ENCODE data around the gene RANBP9.

The RANBP9 gene

GRCh38 chr6:13660893-13661292 is 50.7 kb downstream of the RANBP9 start:
- no peak for TF ChIP-seq CTCF (IDR thresholded peaks at IDR 0.05)
- H3K4me1 ChIP-seq = peaks cover 0 to 67% (median 10%) of the 10 kb centered on the region in 4 donors
- intact Hi-C loops (cut with DNase I; ENCODE audit: low total_unique reads) = no loop called here
- no peaks in the 10 kb centered on the region for H3K27me3 ChIP-seq
- no peak overlapping the region for H3K27ac ChIP-seq
- no peak for DNase-seq
- H3K9me3 ChIP-seq = no peaks in the 10 kb centered on the region
- no peaks in the 10 kb centered on the region for H3K36me3 ChIP-seq
- no peak overlapping the region for H3K4me3 ChIP-seq

- H3K27me3 ChIP-seq = no peaks in the 10 kb centered on the region
- DNase-seq = no peak
- H3K27ac ChIP-seq = no peak overlapping the region
- intact Hi-C loops (cut with DNase I; ENCODE audit: low total_unique reads) = no loop called here
- H3K9me3 ChIP-seq = no peaks in the 10 kb centered on the region
- H3K4me3 ChIP-seq = no peak overlapping the region
- no peak for TF ChIP-seq CTCF (IDR thresholded peaks at IDR 0.05)
- peaks cover 0 to 67% (median 10%) of the 10 kb centered on the region in 4 donors for H3K4me1 ChIP-seq
- no peaks in the 10 kb centered on the region for H3K36me3 ChIP-seq
Measured at GRCh38 chr6:13660273-13660672, 51.4 kb downstream of the RANBP9 start.

GRCh38 chr6:13655700-13656099 is 55.9 kb downstream of the RANBP9 start:
- no peaks in the 10 kb centered on the region for H3K27me3 ChIP-seq
- TF ChIP-seq CTCF (IDR thresholded peaks at IDR 0.05) = no peak
- intact Hi-C loops (cut with DNase I; ENCODE audit: low total_unique reads) = no loop called here
- DNase-seq = no peak
- peaks cover 0 to 38% (median 2%) of the 10 kb centered on the region in 4 donors for H3K4me1 ChIP-seq
- no peak overlapping the region for H3K4me3 ChIP-seq
- no peak overlapping the region for H3K27ac ChIP-seq
- H3K9me3 ChIP-seq = no peaks in the 10 kb centered on the region
- H3K36me3 ChIP-seq = peaks cover 0 to 4% (median 1%) of the 10 kb centered on the region in 3 donors

DNA sequence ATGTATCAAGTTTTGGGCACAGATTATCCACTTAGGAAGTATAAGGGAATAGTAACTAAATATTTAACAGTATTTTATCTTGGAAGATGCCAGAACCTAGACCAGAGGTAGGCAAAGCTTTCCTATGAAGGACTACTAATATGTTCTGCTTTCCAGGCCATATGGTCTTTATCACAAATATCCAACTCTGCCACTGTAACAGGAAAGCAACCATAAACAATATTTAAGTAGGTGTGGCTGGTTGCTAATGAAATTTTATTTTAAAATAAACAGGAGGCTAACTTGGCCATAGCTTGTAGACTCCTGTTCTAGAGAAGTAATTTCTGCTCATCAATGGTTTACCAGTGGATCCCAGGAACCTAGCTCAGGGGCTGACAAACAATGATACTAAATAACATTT is 57.1 kb downstream of the RANBP9 start:
- Histone ChIP-seq H3K36me3 (peaks cover 0 to 8% (median 7%) of the 10 kb centered on the region in 3 donors), H3K4me1 (peaks cover 0 to 26% (median 0%) of the 10 kb centered on the region in 4 donors), H3K27me3 (no peaks in the 10 kb centered on the region), H3K9me3 (no peaks in the 10 kb centered on the region), H3K4me3 (no peak overlapping the region), H3K27ac (no peak overlapping the region)
- intact Hi-C loops (cut with DNase I; ENCODE audit: low total_unique reads) = no loop called here
- no peak for TF ChIP-seq CTCF (IDR thresholded peaks at IDR 0.05)
- DNase-seq = no peak

GRCh38 chr6:13653296-13653695 is 58.3 kb downstream of the RANBP9 start:
- Histone ChIP-seq H3K4me3 (no peak overlapping the region), H3K27me3 (no peaks in the 10 kb centered on the region), H3K9me3 (no peaks in the 10 kb centered on the region), H3K36me3 (peaks cover 0 to 8% (median 7%) of the 10 kb centered on the region in 3 donors), H3K27ac (no peak overlapping the region), H3K4me1 (peaks cover 0 to 15% (median 0%) of the 10 kb centered on the region in 4 donors)
- no peak for TF ChIP-seq CTCF (IDR thresholded peaks at IDR 0.05)
- DNase-seq = no peak
- intact Hi-C loops (cut with DNase I; ENCODE audit: low total_unique reads) = no loop called here

GRCh38 chr6:13649393-13649792 is 62.2 kb downstream of the RANBP9 start:
- intact Hi-C loops (cut with DNase I; ENCODE audit: low total_unique reads) = no loop called here
- DNase-seq = no peak
- Histone ChIP-seq H3K4me1 (peaks cover 0 to 12% (median 0%) of the 10 kb centered on the region in 4 donors), H3K27ac (no peak overlapping the region), H3K27me3 (no peaks in the 10 kb centered on the region), H3K4me3 (no peak overlapping the region), H3K36me3 (peaks cover 0 to 10% (median 7%) of the 10 kb centered on the region in 3 donors), H3K9me3 (no peaks in the 10 kb centered on the region)
- no peak for TF ChIP-seq CTCF (IDR thresholded peaks at IDR 0.05)
